Neural cell (in vitro differentiated cells): ENCODE data around the gene SF1. TPM values are rescaled to one million over a fixed set of nuclear protein-coding genes. Genes with fewer than 3 reads are reported as not detected.

Experiments used
- H2AFZ ChIP-seq: fragments of 200-600, 300-800 bp; sonication (generic), shearing (Covaris generic); 2 replicates; pipeline ENCODE4 v1.6.0; 2014; ENCODE audit warnings: low read depth, mild to moderate bottlenecking, antibody characterized with exemption, low read length, moderate library complexity
- H3F3A ChIP-seq: fragments of 200-600 bp; shearing (Covaris generic); 2 replicates; pipeline ENCODE4 v1.6.1; 2016; ENCODE audit warnings: mild to moderate bottlenecking, moderate library complexity, mixed read lengths, antibody characterized with exemption, low read length; ENCODE audit not compliant: insufficient read depth, poor library complexity, severe bottlenecking
- H3K27ac ChIP-seq: fragments of 200-600, 300-800 bp; sonication (generic), shearing (Covaris generic); 2 replicates; pipeline ENCODE4 v1.5.1; 2014; ENCODE audit warnings: mild to moderate bottlenecking, low read length, moderate library complexity
- H3K27me3 ChIP-seq: fragments of 300-800, 200-600 bp; sonication (generic), shearing (Covaris generic); 2 replicates; pipeline ENCODE4 v1.6.0; 2014; ENCODE audit warnings: mild to moderate bottlenecking, low read depth, low read length, moderate library complexity; ENCODE audit not compliant: insufficient read depth
- H3K36me3 ChIP-seq: fragments of 300-800, 200-600 bp; sonication (generic), shearing (Covaris generic); 2 replicates; pipeline ENCODE4 v1.5.1; 2014; ENCODE audit warnings: mild to moderate bottlenecking, antibody characterized with exemption, low read length, moderate library complexity; ENCODE audit not compliant: insufficient read depth
- H3K4me2 ChIP-seq: fragments of 300-800, 200-600 bp; sonication (generic), shearing (Covaris generic); 2 replicates; pipeline ENCODE4 v1.6.0; 2014; ENCODE audit warnings: mild to moderate bottlenecking, low read length
- H3K4me3 ChIP-seq: fragments of 300-800, 200-600 bp; sonication (generic), shearing (Covaris generic); 2 replicates; pipeline ENCODE4 v1.5.1; 2014; ENCODE audit warnings: mild to moderate bottlenecking, low read length, moderate library complexity
- H3K79me2 ChIP-seq: fragments of 200-600 bp; shearing (Covaris generic); replicated peaks from 2 replicates; pipeline ENCODE4 v1.6.0; 2014; ENCODE audit warnings: mild to moderate bottlenecking, low read length, moderate library complexity; ENCODE audit not compliant: insufficient read depth
- H3K9ac ChIP-seq: fragments of 300-800, 200-600 bp; sonication (generic), shearing (Covaris generic); 2 replicates; pipeline ENCODE4 v1.6.1; 2016; ENCODE audit warnings: mild to moderate bottlenecking, low read length, mixed read lengths
- H3K9me2 ChIP-seq: fragments of 200-600 bp; shearing (Covaris generic); 2 replicates; pipeline ENCODE4 v1.6.1; 2016; ENCODE audit warnings: mild to moderate bottlenecking, low read length, mixed read lengths; ENCODE audit not compliant: insufficient read depth
- H3K9me3 ChIP-seq: fragments of 200-600, 300-800 bp; sonication (generic), shearing (Covaris generic); 2 replicates; pipeline ENCODE4 v1.6.1; 2016; ENCODE audit warnings: mild to moderate bottlenecking, mixed run types, low read length, moderate library complexity, mixed read lengths
- H4K20me1 ChIP-seq: fragments of 200-600 bp; shearing (Covaris generic); 2 replicates; pipeline ENCODE4 v1.6.1; 2016; ENCODE audit warnings: mild to moderate bottlenecking, mixed run types; ENCODE audit not compliant: insufficient read depth
- CTCF ChIP-seq: fragments of 450-650 bp; IDR thresholded peaks from 2 replicates; pipeline ENCODE4 v1.5.1; 2014; ENCODE audit warnings: antibody characterized with exemption, mild to moderate bottlenecking, moderate library complexity; ENCODE audit not compliant: poor library complexity, severe bottlenecking
- EP300 ChIP-seq: fragments of 450-650 bp; conservative IDR thresholded peaks from 2 replicates; pipeline ENCODE4 v1.6.1; 2014; ENCODE audit warnings: antibody characterized with exemption, mild to moderate bottlenecking, moderate library complexity; ENCODE audit not compliant: poor library complexity, severe bottlenecking
- EZH2 ChIP-seq: fragments of 200-600, 300-800 bp; shearing (Covaris generic), sonication (generic); IDR thresholded peaks from 2 replicates; pipeline ENCODE4 v1.6.1; 2014; ENCODE audit warnings: antibody characterized with exemption, low read length, borderline replicate concordance, mild to moderate bottlenecking; ENCODE audit not compliant: insufficient read depth, poor library complexity, severe bottlenecking
- MXI1 ChIP-seq: fragments of 450-650 bp; conservative IDR thresholded peaks from 2 replicates; pipeline ENCODE4 v1.6.1; 2014; ENCODE audit warnings: antibody characterized with exemption, mild to moderate bottlenecking; ENCODE audit not compliant: poor library complexity, severe bottlenecking
- POLR2AphosphoS5 ChIP-seq: IDR thresholded peaks from 2 replicates; pipeline ENCODE4 v1.6.1; 2012
- RAD21 ChIP-seq: fragments of 450-650 bp; conservative IDR thresholded peaks from 2 replicates; pipeline ENCODE4 v1.6.1; 2014; ENCODE audit warnings: antibody characterized with exemption, mild to moderate bottlenecking, moderate library complexity
- REST ChIP-seq: IDR thresholded peaks from 2 replicates; pipeline ENCODE4 v1.6.1; 2012; ENCODE audit warnings: borderline replicate concordance
- SMC3 ChIP-seq: fragments of 450-650 bp; conservative IDR thresholded peaks from 2 replicates; pipeline ENCODE4 v1.6.1; 2014; ENCODE audit warnings: antibody characterized with exemption, mild to moderate bottlenecking, moderate library complexity; ENCODE audit not compliant: poor library complexity
- TAF1 ChIP-seq: IDR thresholded peaks from 2 replicates; pipeline ENCODE4 v1.6.1; 2012; ENCODE audit warnings: low read depth
- polyA plus RNA-seq: library from polyadenylated mRNA; depleted of rRNA; stranded (reverse); fragments of >200 nt; gene quantifications from 2 replicates; pipeline ENCODE4 v1.2.3, GENCODE V29; 2014

The SF1 gene
- polyA plus RNA-seq, 1 donor from 2014 or later, result 53.2 TPM

- no peaks in the 10 kb centered on the region for H3F3A ChIP-seq
- H3K9ac ChIP-seq, result no peak overlapping the region
- no peaks in the 10 kb centered on the region for H3K27me3 ChIP-seq
- TF ChIP-seq MXI1 (no peak), EP300 (no peak), TAF1 (no peak), POLR2AphosphoS5 (no peak), SMC3 (no peak), REST (no peak), CTCF (no peak), RAD21 (no peak), EZH2 (no peak)
- H3K9me2 ChIP-seq, result no peaks in the 10 kb centered on the region
- no peak overlapping the region for H3K4me3 ChIP-seq
- no peak overlapping the region for H3K4me2 ChIP-seq
- no peaks in the 10 kb centered on the region for H4K20me1 ChIP-seq
- peaks cover 6% of the 10 kb centered on the region for H3K79me2 ChIP-seq
- H2AFZ ChIP-seq, result no peak overlapping the region
- H3K36me3 ChIP-seq, result peaks cover 9% of the 10 kb centered on the region
- no peak overlapping the region for H3K27ac ChIP-seq
- no peaks in the 10 kb centered on the region for H3K9me3 ChIP-seq
Observed at GRCh38 chr11:64804346-64805210, 26.2 kb upstream of the SF1 start.

- Histone ChIP-seq H3K9me3 (no peaks in the 10 kb centered on the region), H3F3A (no peaks in the 10 kb centered on the region), H4K20me1 (no peaks in the 10 kb centered on the region), H3K9ac (peak overlapping the region; percentile 54), H3K27me3 (no peaks in the 10 kb centered on the region), H3K9me2 (no peaks in the 10 kb centered on the region), H3K79me2 (no peaks in the 10 kb centered on the region), H2AFZ (no peak overlapping the region), H3K4me3 (peak overlapping the region; percentile 67), H3K27ac (no peak overlapping the region), H3K36me3 (peaks cover 9% of the 10 kb centered on the region), H3K4me2 (peak overlapping the region; percentile 88)
- TF ChIP-seq RAD21 (no peak), EZH2 (no peak), TAF1 (no peak), MXI1 (no peak), REST (no peak), EP300 (no peak), SMC3 (no peak), POLR2AphosphoS5 (no peak), CTCF (no peak)
Observed at GRCh38 chr11:64803846-64804345, 25.6 kb upstream of the SF1 start.
